DND-41 (cell line): ENCODE data around the gene NPBWR2.
A peak's percentile ranks its signal among the peaks of the same experiment; 100 is the strongest.

Experiments
- ATAC-seq: fragments of 200-7000 bp; cut with Tn5 transposase; 3 replicates; pipeline ENCODE4 v1.9.1; 2021; ENCODE audit warnings: low read depth; ENCODE audit not compliant: insufficient read depth
- DNase-seq: peaks from one replicate; pipeline ENCODE4 v3.0.0-alpha.2; 2020
- H2AFZ ChIP-seq: 2 replicates; pipeline ENCODE4 v1.6.0; 2012; ENCODE audit warnings: low read depth, low read length
- H3K27ac ChIP-seq: 2 replicates; pipeline ENCODE4 v1.5.1; 2012; ENCODE audit warnings: low read length, inconsistent platforms
- H3K27me3 ChIP-seq: fragments of 200-600 bp; sonication (generic); 2 replicates; pipeline ENCODE4 v1.6.0; 2012; ENCODE audit warnings: low read length, mild to moderate bottlenecking, inconsistent platforms; ENCODE audit not compliant: insufficient read depth, poor library complexity
- H3K36me3 ChIP-seq: 2 replicates; pipeline ENCODE4 v1.5.1; 2012; ENCODE audit warnings: low read length, inconsistent platforms; ENCODE audit not compliant: insufficient read depth
- H3K4me1 ChIP-seq: 2 replicates; pipeline ENCODE4 v1.5.1; 2012; ENCODE audit warnings: mild to moderate bottlenecking, low read length; ENCODE audit not compliant: insufficient read depth
- H3K4me2 ChIP-seq: 2 replicates; pipeline ENCODE4 v1.6.0; 2012; ENCODE audit warnings: mild to moderate bottlenecking, moderate library complexity, low read length, inconsistent platforms; ENCODE audit not compliant: insufficient read depth
- H3K4me3 ChIP-seq, 2 experiments: fragments of 200-600 bp in 1 of 2; shearing (Covaris generic) in 1 of 2; 2 replicates each; pipeline ENCODE4 v1.5.1; 2012 to 2016; ENCODE audit warnings: inconsistent platforms in 2 of 2, low read length in 2 of 2, mild to moderate bottlenecking in 2 of 2, low read depth in 1 of 2, moderate library complexity in 1 of 2
- H3K79me2 ChIP-seq: 2 replicates; pipeline ENCODE4 v1.6.0; 2012; ENCODE audit warnings: low read length, inconsistent platforms; ENCODE audit not compliant: insufficient read depth
- H3K9ac ChIP-seq: 2 replicates; pipeline ENCODE4 v1.6.0; 2012; ENCODE audit warnings: low read depth, mild to moderate bottlenecking, inconsistent platforms, low read length, moderate library complexity
- H3K9me3 ChIP-seq: 2 replicates; pipeline ENCODE4 v1.5.1; 2012; ENCODE audit warnings: low read length, moderate library complexity, mild to moderate bottlenecking, inconsistent platforms; ENCODE audit not compliant: insufficient read depth, severe bottlenecking
- H4K20me1 ChIP-seq: 2 replicates; pipeline ENCODE4 v1.6.0; 2012; ENCODE audit warnings: low read length; ENCODE audit not compliant: insufficient read depth
- CTCF ChIP-seq: IDR thresholded peaks from 2 replicates; pipeline ENCODE4 v1.5.1; 2012; ENCODE audit warnings: borderline replicate concordance, low read length, moderate library complexity, mild to moderate bottlenecking; ENCODE audit not compliant: poor library complexity, severe bottlenecking; ENCODE audit errors: extremely low read depth
- EZH2 ChIP-seq: IDR thresholded peaks from 3 replicates; pipeline ENCODE4 v1.6.1; 2012; ENCODE audit warnings: borderline replicate concordance, low read depth, mild to moderate bottlenecking, moderate library complexity, low read length, inconsistent platforms; ENCODE audit not compliant: severe bottlenecking

NPBWR2 gene

DNA sequence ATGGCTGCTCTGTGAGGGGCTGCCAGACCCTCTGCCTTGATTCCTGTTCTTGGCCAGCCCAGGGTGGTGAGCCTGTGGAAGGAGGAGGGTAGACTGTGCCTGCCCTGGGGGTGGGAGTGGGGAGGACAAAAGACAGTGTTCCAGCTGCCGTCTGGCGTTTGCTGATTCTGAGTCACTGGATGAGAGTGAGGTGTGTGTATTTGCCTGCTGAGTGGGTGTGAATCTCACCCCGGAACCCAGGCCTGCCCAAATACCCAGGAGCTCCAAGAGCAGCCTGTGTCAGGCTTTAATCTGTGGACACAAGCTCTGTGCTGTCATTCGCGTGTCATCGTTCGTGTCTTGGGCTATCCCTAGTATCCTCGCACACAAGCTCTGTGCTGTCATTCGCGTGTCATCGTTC lies 20.6 kb downstream of the NPBWR2 start:
- DNase-seq (no peak), ATAC-seq (no peak)
- peaks cover 18% of the 10 kb centered on the region; the same call in 1 of the 2 replicates for H4K20me1 ChIP-seq
- H2AFZ ChIP-seq: no peak overlapping the region
- H3K27me3 ChIP-seq: peaks cover 36% of the 10 kb centered on the region
- no peaks in the 10 kb centered on the region for H3K79me2 ChIP-seq
- no peak overlapping the region for H3K27ac ChIP-seq
- H3K36me3 ChIP-seq: no peaks in the 10 kb centered on the region
- peaks cover 4% of the 10 kb centered on the region for H3K9me3 ChIP-seq
- no peak overlapping the region for H3K4me2 ChIP-seq
- no peak overlapping the region for H3K4me3 ChIP-seq
- peaks cover 21% of the 10 kb centered on the region for H3K4me1 ChIP-seq
- TF ChIP-seq CTCF: no peak
- TF ChIP-seq EZH2: no peak
- no peak overlapping the region for H3K9ac ChIP-seq

DNA sequence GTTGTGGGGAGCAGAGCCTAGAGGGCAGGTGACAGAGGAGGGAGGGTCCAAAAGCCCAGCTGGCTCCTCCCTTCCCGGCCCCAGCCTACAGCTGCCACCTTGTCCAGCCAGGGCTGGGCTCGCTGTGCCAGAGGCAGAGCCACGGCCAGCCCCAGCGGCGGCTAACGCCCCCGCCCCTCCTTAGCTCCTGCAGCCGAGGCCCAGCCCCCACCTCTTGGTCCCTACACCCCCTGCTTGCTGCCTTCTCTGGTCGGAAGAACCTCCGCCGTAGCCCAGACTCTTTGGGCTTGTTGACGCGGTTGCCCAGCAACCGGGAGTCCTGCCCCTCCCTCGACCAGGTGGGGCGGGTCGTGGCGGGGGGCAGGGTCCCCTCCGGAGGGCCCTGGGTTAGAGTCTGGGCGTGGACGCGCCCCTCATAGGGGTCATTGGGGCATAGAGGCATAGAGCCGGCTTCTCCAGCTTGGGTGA lies 22.6 kb downstream of the NPBWR2 start:
- H3K27me3 ChIP-seq: peaks cover 36% of the 10 kb centered on the region
- peaks cover 27% of the 10 kb centered on the region for H3K4me1 ChIP-seq
- H2AFZ ChIP-seq: peak overlapping the region; percentile 98; the same call in 1 of the 2 replicates
- TF ChIP-seq EZH2: no peak
- no peak for TF ChIP-seq CTCF
- ATAC-seq (no peak), DNase-seq (no peak)
- no peaks in the 10 kb centered on the region for H3K36me3 ChIP-seq
- H3K27ac ChIP-seq: no peak overlapping the region
- H3K4me3 ChIP-seq: peak overlapping the region in 1 of 2 experiments; percentile 75; a peak in 1 of 4 replicates
- peak overlapping the region; percentile 76; the same call in 1 of the 2 replicates for H3K9ac ChIP-seq
- peak overlapping the region; percentile 99 for H3K4me2 ChIP-seq
- peaks cover 4% of the 10 kb centered on the region for H3K9me3 ChIP-seq
- no peaks in the 10 kb centered on the region for H3K79me2 ChIP-seq
- 0 out of 2 replicates have a peak, but pooled peaks cover 12% of the 10 kb centered on the region for H4K20me1 ChIP-seq

GRCh38 chr20:64083804-64084684 lies 23.3 kb downstream of the NPBWR2 start, which contains the start of gene LKAAEAR1:
Gene LKAAEAR1, minus strand, starts transcription at chr20:64084398. Its CDS starts 179 bp downstream, at chr20:64084219.
- H3K27me3 ChIP-seq: peaks cover 36% of the 10 kb centered on the region
- H3K9ac ChIP-seq: peak within 1 kb of the TSS; percentile 76
- H3K9me3 ChIP-seq: peaks cover 4% of the 10 kb centered on the region

More at GRCh38 chr20:64083804-64084684, 23.3 kb downstream of the NPBWR2 start, which contains the start of gene LKAAEAR1:
- H3K36me3 ChIP-seq: no peaks in the 10 kb centered on the region
- peak within 1 kb of the TSS; percentile 37 to 75; a peak in 3 of 4 replicates for H3K4me3 ChIP-seq
- no peak for DNase-seq
- TF ChIP-seq CTCF: peak; percentile 3
- peak; percentile 64 for TF ChIP-seq EZH2
- H4K20me1 ChIP-seq: 0 out of 2 replicates have a peak, but pooled peaks cover 12% of the 10 kb centered on the region
- peaks cover 29% of the 10 kb centered on the region for H3K4me1 ChIP-seq
- H3K79me2 ChIP-seq: peaks cover 2% of the 10 kb centered on the region; the same call in 1 of the 2 replicates
- H3K4me2 ChIP-seq: peak within 1 kb of the TSS; percentile 99
- H2AFZ ChIP-seq: peak within 1 kb of the TSS; percentile 98
- ATAC-seq: peak; percentile 38
- H3K27ac ChIP-seq: peak within 1 kb of the TSS; percentile 53
